MM.1S (cell line): Measurements from ENCODE around the gene HNMT.

Experiments used
- DNase-seq: peaks from one replicate; pipeline ENCODE4 v3.0.0-alpha.2; 2015
- H2AFZ ChIP-seq: fragments of 300-600 bp; sonication (generic); 2 replicates; pipeline ENCODE4 v1.6.0; 2016; ENCODE audit warnings: antibody characterized with exemption, low read length
- H3F3A ChIP-seq: fragments of 300-600 bp; sonication (generic); 2 replicates; pipeline ENCODE4 v1.6.1; 2016; ENCODE audit warnings: mild to moderate bottlenecking, antibody characterized with exemption, low read length, moderate library complexity, mixed read lengths; ENCODE audit not compliant: insufficient read depth
- H3K27ac ChIP-seq: fragments of 300-600 bp; sonication (generic); 2 replicates; pipeline ENCODE4 v1.5.1; 2016; ENCODE audit warnings: mild to moderate bottlenecking, low read length
- H3K27me3 ChIP-seq: fragments of 300-600 bp; sonication (generic); replicated peaks from 2 replicates; pipeline ENCODE4 v1.6.0; 2016; ENCODE audit warnings: low read length; ENCODE audit not compliant: insufficient read depth
- H3K36me3 ChIP-seq: fragments of 300-600 bp; sonication (generic); replicated peaks from 2 replicates; pipeline ENCODE4 v1.6.1; 2016; ENCODE audit warnings: mild to moderate bottlenecking, low read length, mixed read lengths; ENCODE audit not compliant: insufficient read depth
- H3K4me1 ChIP-seq: fragments of 300-600 bp; sonication (generic); 2 replicates; pipeline ENCODE4 v1.6.1; 2016; ENCODE audit warnings: low read length, mixed read lengths
- H3K4me2 ChIP-seq: fragments of 300-600 bp; sonication (generic); 2 replicates; pipeline ENCODE4 v1.6.0; 2016; ENCODE audit warnings: low read depth, low read length
- H3K4me3 ChIP-seq: fragments of 300-600 bp; sonication (generic); 2 replicates; pipeline ENCODE4 v1.5.1; 2016; ENCODE audit warnings: low read length, mixed read lengths
- H3K79me2 ChIP-seq: fragments of 300-600 bp; sonication (generic); 2 replicates; pipeline ENCODE4 v1.6.1; 2016; ENCODE audit warnings: mixed run types, low read length, mixed read lengths
- H3K9ac ChIP-seq: fragments of 300-600 bp; sonication (generic); 2 replicates; pipeline ENCODE4 v1.6.1; 2016; ENCODE audit warnings: low read length, mixed read lengths
- H3K9me2 ChIP-seq: fragments of 300-600 bp; sonication (generic); replicated peaks from 2 replicates; pipeline ENCODE4 v1.6.1; 2016; ENCODE audit warnings: mild to moderate bottlenecking, low read length, mixed read lengths; ENCODE audit not compliant: insufficient read depth
- H3K9me3 ChIP-seq: fragments of 300-600 bp; sonication (generic); replicated peaks from 2 replicates; pipeline ENCODE4 v1.6.1; 2016; ENCODE audit warnings: mild to moderate bottlenecking, low read length, mixed read lengths; ENCODE audit not compliant: insufficient read depth
- H4K20me1 ChIP-seq: fragments of 300-600 bp; sonication (generic); 2 replicates; pipeline ENCODE4 v1.6.1; 2016; ENCODE audit warnings: mild to moderate bottlenecking, low read length, moderate library complexity, mixed read lengths; ENCODE audit not compliant: insufficient read depth
- EZH2 ChIP-seq: fragments of 300-600 bp; sonication (generic); optimal IDR thresholded peaks from 2 replicates; pipeline ENCODE3; 2017; ENCODE audit warnings: low read depth, mild to moderate bottlenecking, antibody characterized with exemption, low read length, mixed read lengths
- EZH2phosphoT487 ChIP-seq: fragments of 300-600 bp; sonication (generic); IDR thresholded peaks from 2 replicates; pipeline ENCODE4 v1.6.1; 2018; ENCODE audit warnings: antibody characterized with exemption, low read length
- TF ChIP-seq, protein P1 (sequence below): fragments of 300-600 bp; sonication (generic); IDR thresholded peaks from 2 replicates; pipeline ENCODE4 v1.5.1; 2016; ENCODE audit warnings: antibody characterized with exemption, low read length, mixed read lengths

HNMT gene

DNA sequence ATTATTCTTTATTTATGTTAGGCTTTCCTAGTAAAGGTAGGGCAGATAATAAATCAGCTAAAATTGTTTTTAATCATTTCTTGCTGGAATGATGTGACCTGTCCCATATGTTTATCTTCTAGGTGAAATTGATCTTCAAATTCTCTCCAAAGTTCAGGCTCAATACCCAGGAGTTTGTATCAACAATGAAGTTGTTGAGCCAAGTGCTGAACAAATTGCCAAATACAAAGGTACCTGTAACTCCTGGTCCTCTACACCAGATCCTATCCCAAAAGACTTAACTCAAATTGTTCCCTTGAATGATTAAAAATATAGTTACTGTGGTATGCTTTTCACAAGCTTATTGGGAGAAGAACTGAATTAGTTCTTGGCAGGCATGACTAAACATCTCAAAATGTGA, 36.5 kb downstream of the HNMT start:
- no peak overlapping the region for H3K9ac ChIP-seq
- no peaks in the 10 kb centered on the region for H3K36me3 ChIP-seq
- no peak overlapping the region for H3K4me2 ChIP-seq
- no peaks in the 10 kb centered on the region for H3K9me3 ChIP-seq
- no peak overlapping the region for H3K4me3 ChIP-seq
- no peaks in the 10 kb centered on the region for H3K9me2 ChIP-seq
- no peak for DNase-seq
- no peaks in the 10 kb centered on the region for H3K27me3 ChIP-seq
- no peaks in the 10 kb centered on the region for H3F3A ChIP-seq
- TF ChIP-seq, protein P1, sequence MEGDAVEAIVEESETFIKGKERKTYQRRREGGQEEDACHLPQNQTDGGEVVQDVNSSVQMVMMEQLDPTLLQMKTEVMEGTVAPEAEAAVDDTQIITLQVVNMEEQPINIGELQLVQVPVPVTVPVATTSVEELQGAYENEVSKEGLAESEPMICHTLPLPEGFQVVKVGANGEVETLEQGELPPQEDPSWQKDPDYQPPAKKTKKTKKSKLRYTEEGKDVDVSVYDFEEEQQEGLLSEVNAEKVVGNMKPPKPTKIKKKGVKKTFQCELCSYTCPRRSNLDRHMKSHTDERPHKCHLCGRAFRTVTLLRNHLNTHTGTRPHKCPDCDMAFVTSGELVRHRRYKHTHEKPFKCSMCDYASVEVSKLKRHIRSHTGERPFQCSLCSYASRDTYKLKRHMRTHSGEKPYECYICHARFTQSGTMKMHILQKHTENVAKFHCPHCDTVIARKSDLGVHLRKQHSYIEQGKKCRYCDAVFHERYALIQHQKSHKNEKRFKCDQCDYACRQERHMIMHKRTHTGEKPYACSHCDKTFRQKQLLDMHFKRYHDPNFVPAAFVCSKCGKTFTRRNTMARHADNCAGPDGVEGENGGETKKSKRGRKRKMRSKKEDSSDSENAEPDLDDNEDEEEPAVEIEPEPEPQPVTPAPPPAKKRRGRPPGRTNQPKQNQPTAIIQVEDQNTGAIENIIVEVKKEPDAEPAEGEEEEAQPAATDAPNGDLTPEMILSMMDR: no peak
- TF ChIP-seq EZH2 (no peak), EZH2phosphoT487 (no peak)
- no peak overlapping the region for H2AFZ ChIP-seq
- H3K4me1 ChIP-seq: no peaks in the 10 kb centered on the region
- H3K79me2 ChIP-seq: no peaks in the 10 kb centered on the region
- no peaks in the 10 kb centered on the region for H4K20me1 ChIP-seq
- H3K27ac ChIP-seq: no peak overlapping the region

DNA sequence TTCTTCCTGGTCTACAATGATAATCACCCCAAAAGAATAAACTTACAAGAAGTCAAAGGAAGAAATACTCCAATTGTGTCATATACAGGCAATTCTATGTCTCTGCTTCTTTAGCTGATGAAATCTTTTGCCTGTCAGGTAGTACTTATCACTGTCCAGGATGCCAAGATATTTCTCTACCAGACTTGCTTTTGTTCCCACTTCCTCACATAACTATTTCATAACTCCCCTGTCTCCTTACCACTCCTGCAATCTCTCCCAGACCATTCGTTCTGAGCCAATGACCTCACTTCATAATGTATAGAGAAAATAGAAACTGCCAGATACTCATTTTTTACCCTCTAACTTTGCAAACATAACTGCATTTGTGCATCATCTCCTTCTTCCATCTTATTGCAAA, 39.1 kb downstream of the HNMT start:
- H3K79me2 ChIP-seq: no peaks in the 10 kb centered on the region
- H4K20me1 ChIP-seq: no peaks in the 10 kb centered on the region
- TF ChIP-seq EZH2phosphoT487: no peak
- TF ChIP-seq, protein P1: no peak
- no peak for TF ChIP-seq EZH2
- H3K4me1 ChIP-seq: no peaks in the 10 kb centered on the region
- H3F3A ChIP-seq: no peaks in the 10 kb centered on the region
- H3K36me3 ChIP-seq: no peaks in the 10 kb centered on the region
- DNase-seq: no peak
- no peaks in the 10 kb centered on the region for H3K27me3 ChIP-seq
- H3K9me3 ChIP-seq: no peaks in the 10 kb centered on the region
- H3K9me2 ChIP-seq: no peaks in the 10 kb centered on the region
- no peak overlapping the region for H3K4me2 ChIP-seq
- H3K4me3 ChIP-seq: no peak overlapping the region
- H3K9ac ChIP-seq: no peak overlapping the region
- H2AFZ ChIP-seq: no peak overlapping the region
- H3K27ac ChIP-seq: no peak overlapping the region

DNA sequence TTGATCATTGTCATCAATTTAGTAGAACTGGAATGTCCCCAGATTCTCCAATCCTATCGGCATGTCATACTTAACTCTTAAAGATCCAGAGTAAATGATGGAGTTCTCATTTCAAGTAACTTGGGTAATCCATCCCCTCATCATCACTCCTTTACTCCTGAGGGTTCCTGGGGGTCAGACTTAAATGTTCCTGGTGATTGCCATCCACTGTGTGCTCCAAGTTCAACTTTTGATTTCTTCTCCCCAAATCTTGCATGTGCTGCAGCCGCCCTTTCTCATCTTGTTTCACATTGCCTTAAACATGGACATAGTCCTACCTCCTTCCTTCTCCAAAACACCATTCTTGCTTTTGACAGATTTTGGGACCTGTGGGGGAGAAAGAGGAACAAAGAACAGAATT, 43.2 kb downstream of the HNMT start:
- H2AFZ ChIP-seq: no peak overlapping the region
- TF ChIP-seq EZH2 (no peak), EZH2phosphoT487 (no peak)
- TF ChIP-seq, protein P1: no peak
- no peak overlapping the region for H3K27ac ChIP-seq
- no peaks in the 10 kb centered on the region for H3K27me3 ChIP-seq
- no peaks in the 10 kb centered on the region for H3K4me1 ChIP-seq
- DNase-seq: no peak
- H3K36me3 ChIP-seq: no peaks in the 10 kb centered on the region
- no peaks in the 10 kb centered on the region for H3F3A ChIP-seq
- H3K9me2 ChIP-seq: no peaks in the 10 kb centered on the region
- no peaks in the 10 kb centered on the region for H3K9me3 ChIP-seq
- H4K20me1 ChIP-seq: no peaks in the 10 kb centered on the region
- no peak overlapping the region for H3K4me2 ChIP-seq
- no peak overlapping the region for H3K4me3 ChIP-seq
- H3K9ac ChIP-seq: no peak overlapping the region
- no peaks in the 10 kb centered on the region for H3K79me2 ChIP-seq
